ENCODE results near the gene GTPBP10.

Gene GTPBP10

DNA sequence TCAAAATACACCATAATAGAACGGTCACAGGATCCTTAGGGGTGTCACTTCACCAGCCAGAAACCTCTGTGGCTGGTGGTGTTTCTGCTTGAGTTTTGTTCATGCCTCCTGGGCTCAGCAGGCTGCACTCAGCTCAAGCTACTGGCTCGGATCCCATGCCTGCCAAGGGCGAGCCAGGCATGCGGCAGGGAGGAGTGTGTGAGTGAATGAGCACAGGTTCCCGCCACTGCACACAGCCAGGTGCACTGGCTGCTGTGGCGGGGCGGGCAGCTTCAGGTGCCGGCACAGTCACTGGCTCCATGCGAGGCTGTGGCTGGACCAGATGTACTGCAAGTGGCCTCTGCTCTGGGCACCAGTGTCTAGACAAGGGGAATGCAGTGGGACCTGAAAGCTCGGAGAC lies 86.2 kb downstream of the GTPBP10 start:
- no peaks in the 10 kb centered on the region for H3K27me3 ChIP-seq (ENCODE audit: control insufficient read depth, insufficient read depth, low read length)
- no peak overlapping the region for H3K4me3 ChIP-seq (ENCODE audit: low read depth, low read length)
- peaks cover 15% of the 10 kb centered on the region for H3K9me3 ChIP-seq (ENCODE audit: control insufficient read depth, insufficient read depth, low read length)
- H3K27ac ChIP-seq (ENCODE audit: low read depth, low read length) = no peak overlapping the region
- H3K9ac ChIP-seq (ENCODE audit: low read depth, low read length) = no peak overlapping the region
- no peaks in the 10 kb centered on the region for H3K36me3 ChIP-seq (ENCODE audit: control insufficient read depth, insufficient read depth, low read length)
- H3K4me1 ChIP-seq (ENCODE audit: control insufficient read depth, insufficient read depth, low read length) = no peaks in the 10 kb centered on the region

DNA sequence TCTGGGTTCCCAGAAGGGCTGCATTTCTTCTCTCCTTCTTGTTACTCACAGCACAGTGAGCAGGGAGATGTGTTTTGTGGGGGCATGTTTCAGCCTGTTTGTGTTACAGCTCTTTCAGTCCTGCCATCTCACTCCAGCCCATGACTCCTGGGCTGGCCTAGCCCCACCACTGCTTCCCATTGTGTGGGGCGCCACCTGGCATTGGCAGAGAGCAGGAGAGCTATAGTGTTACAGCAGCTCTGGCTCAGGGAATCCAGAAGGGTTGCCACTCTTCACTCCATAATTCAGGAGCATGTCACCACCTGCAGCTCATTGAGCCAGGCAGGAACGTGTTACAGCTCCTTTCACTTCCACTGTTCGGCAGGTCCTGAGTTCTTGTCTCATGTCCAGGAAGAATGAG lies 86.7 kb downstream of the GTPBP10 start:
- Histone ChIP-seq H3K27me3 (ENCODE audit: control insufficient read depth, insufficient read depth, low read length) (no peaks in the 10 kb centered on the region), H3K36me3 (ENCODE audit: control insufficient read depth, insufficient read depth, low read length) (no peaks in the 10 kb centered on the region), H3K27ac (ENCODE audit: low read depth, low read length) (no peak overlapping the region), H3K9me3 (ENCODE audit: control insufficient read depth, insufficient read depth, low read length) (peaks cover 15% of the 10 kb centered on the region), H3K4me1 (ENCODE audit: control insufficient read depth, insufficient read depth, low read length) (no peaks in the 10 kb centered on the region), H3K4me3 (ENCODE audit: low read depth, low read length) (no peak overlapping the region), H3K9ac (ENCODE audit: low read depth, low read length) (no peak overlapping the region)
